Measurements from ENCODE around the gene GRN. TPM values are rescaled to one million over a fixed set of nuclear protein-coding genes. Genes with fewer than 3 reads are reported as not detected.

GRN gene
- total and polyA plus RNA-seq, 9 of the 15 experiments (the other 6 are each of a cell fraction or from before 2014, with no cell fraction given): 5.4 to 75.3 (median 20.7) TPM

- H3K36me3 ChIP-seq (ENCODE audit: control insufficient read depth, insufficient read depth, low read length): peaks cover 9% of the 10 kb centered on the region; the same call in 2 of the 3 replicates
- H3K9me3 ChIP-seq (replicated peaks; ENCODE audit: control insufficient read depth, insufficient read depth, low read depth, low read length): no peaks in the 10 kb centered on the region
- POLR2A ChIA-PET: interaction anchor here (0.5 to 0.6 kb wide), 2 partner anchors 18 to 34 kb away, joined by 3 read pairs; no protein-coding TSS in a partner anchor
- no TSS peak for BruUV-seq (replicated peaks)
- H3K9me1 ChIP-seq (ENCODE audit: control insufficient read depth, insufficient read depth, low read length): peaks cover 6% of the 10 kb centered on the region
- peak in 1 of 4 experiments; percentile 6 for DNase-seq (ENCODE audit: extremely low read depth in 1 of 4, low spot score in 3 of 4)
- CTCF ChIA-PET (ENCODE audit: low intra/inter-chr PET ratio): no interaction called here
- H3K4me3 ChIP-seq: no peak overlapping the region
- no peak for ATAC-seq
- intact Hi-C loops (cut with micrococcal nuclease) (no loop called here), in situ Hi-C loops (cut with MboI) (no loop called here)
- H4K20me1 ChIP-seq (replicated peaks; ENCODE audit: control insufficient read depth, insufficient read depth, low read length): peaks cover 8% of the 10 kb centered on the region; the same call in 1 of the 2 replicates
- H2AFZ ChIP-seq (ENCODE audit: low read depth, low read length): no peak overlapping the region
- TF ChIP-seq NFIC (IDR thresholded peaks at IDR 0.05) (peak; percentile 16; the same call in 1 of the 2 replicates), ZNF551 (CRISPR knock-in tag; IDR thresholded peaks at IDR 0.05) (no peak), CTBP1 (IDR thresholded peaks at IDR 0.05; ENCODE audit: borderline replicate concordance) (no peak)
- TF ChIP-seq, protein P1, sequence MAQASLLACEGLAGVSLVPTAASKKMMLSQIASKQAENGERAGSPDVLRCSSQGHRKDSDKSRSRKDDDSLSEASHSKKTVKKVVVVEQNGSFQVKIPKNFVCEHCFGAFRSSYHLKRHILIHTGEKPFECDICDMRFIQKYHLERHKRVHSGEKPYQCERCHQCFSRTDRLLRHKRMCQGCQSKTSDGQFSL (CRISPR knock-in tag; IDR thresholded peaks at IDR 0.05): 0 out of 2 replicates have a peak, but pooled peaks have one; percentile 18
- TF ChIP-seq, protein P1 (tag; IDR thresholded peaks at IDR 0.05): no peak
- H3K79me2 ChIP-seq (ENCODE audit: control insufficient read depth, insufficient read depth, low read length): no peaks in the 10 kb centered on the region
- WGBS (ENCODE audit: insufficient coverage, low coverage, missing lambda C conversion rate): 37% methylated on average over 7 of the region's 11 CpGs
- FAIRE-seq: no peak
- H3K4me2 ChIP-seq (ENCODE audit: insufficient read depth, low read length): no peak overlapping the region
- H3K27me3 ChIP-seq (ENCODE audit: control insufficient read depth in 2 of 2, insufficient read depth in 2 of 2, low read length in 2 of 2): peaks cover 3 to 38% of the 10 kb centered on the region in 2 experiments; a peak in 4 of 5 replicates
- peaks cover 5 to 44% of the 10 kb centered on the region in 2 experiments; a peak in 3 of 5 replicates for H3K4me1 ChIP-seq (replicated peaks in 1 of 2; ENCODE audit: control insufficient read depth in 2 of 2, insufficient read depth in 2 of 2, low read length in 2 of 2)
- no peak overlapping the region for H3K27ac ChIP-seq (ENCODE audit: extremely low read depth, low read depth, low read length)
- no peak overlapping the region for H3K9ac ChIP-seq (ENCODE audit: insufficient read depth in 1 of 2, low read depth in 2 of 2, low read length in 2 of 2)
Observed at GRCh38 chr17:44314524-44314868, 30.6 kb upstream of the GRN start.

Data from K562 (cell line).